ENCODE data around the gene HCAR3.

- TF ChIP-seq POLR2AphosphoS5 (IDR thresholded peaks at IDR 0.05; ENCODE audit: low read depth, low read length) (no peak), TAF1 (IDR thresholded peaks at IDR 0.05; ENCODE audit: borderline replicate concordance, low read depth, low read length) (no peak)
Measured at GRCh38 chr12:122753319-122753650, 36.7 kb upstream of the HCAR3 start.
